IPS-18c (cell line): ENCODE results near the gene AGFG2.
"Not testable (repeated sequence)": the region's sequence is repeated elsewhere in the genome, so short reads cannot be mapped to it uniquely, and the experiment has no call there.

ENCODE experiments used
- H3K4me3 ChIP-seq: 2 replicates; pipeline ENCODE4 v1.7.0; 2013; ENCODE audit warnings: low read depth, mild to moderate bottlenecking, low read length, moderate library complexity; ENCODE audit not compliant: insufficient read depth
- H3K9me3 ChIP-seq: one replicate; pipeline ENCODE4 v1.6.1; 2013; ENCODE audit warnings: mild to moderate bottlenecking, low read length, moderate library complexity; ENCODE audit not compliant: control insufficient read depth, insufficient read depth

Gene AGFG2

GRCh38 chr7:100516135-100516812 lies 22.7 kb upstream of the AGFG2 start:
- H3K9me3 ChIP-seq = no peaks in the 10 kb centered on the region
- H3K4me3 ChIP-seq = no peak overlapping the region

DNA sequence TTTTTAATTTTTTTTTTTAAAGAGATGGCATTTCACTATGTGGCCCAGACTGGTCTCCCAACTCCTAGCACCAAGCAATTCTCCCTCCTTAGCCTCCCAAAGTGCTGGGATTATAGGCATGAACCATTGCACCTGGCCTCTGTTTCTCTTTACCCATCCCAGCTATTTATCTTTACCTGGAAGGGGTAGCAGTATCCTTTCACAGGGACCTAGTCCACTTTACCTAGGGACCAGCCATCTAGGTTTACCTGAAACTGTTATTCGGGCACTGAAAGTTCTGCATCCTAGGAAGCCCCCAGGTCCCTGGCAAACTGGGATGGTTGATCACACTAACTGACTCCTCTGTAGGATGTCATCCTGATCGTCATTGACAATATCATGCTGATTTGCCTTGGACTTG lies 21.7 kb upstream of the AGFG2 start:
- no peaks in the 10 kb centered on the region for H3K9me3 ChIP-seq
- no peak overlapping the region for H3K4me3 ChIP-seq

DNA sequence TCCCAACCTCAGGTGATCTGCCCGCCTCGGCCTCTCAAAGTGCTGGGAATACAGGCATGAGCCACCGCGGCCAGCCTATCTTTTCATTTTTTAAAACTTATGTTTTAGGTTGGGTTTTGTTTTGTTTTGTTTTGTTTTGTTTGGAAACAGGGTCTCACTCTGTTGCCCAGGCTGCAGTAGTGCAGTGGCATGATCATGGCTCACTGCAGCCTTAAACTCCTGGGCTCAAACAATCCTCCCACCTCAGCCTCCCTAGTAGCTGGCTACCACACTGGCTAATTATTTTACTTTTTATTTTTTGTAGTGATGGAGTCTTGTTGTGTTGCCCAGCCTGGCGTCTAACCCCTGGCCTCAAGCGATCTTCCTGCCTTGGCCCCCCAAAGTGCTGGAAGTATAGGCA lies 19.4 kb upstream of the AGFG2 start:
- Histone ChIP-seq H3K9me3 (no peaks in the 10 kb centered on the region), H3K4me3 (no peak overlapping the region)

DNA sequence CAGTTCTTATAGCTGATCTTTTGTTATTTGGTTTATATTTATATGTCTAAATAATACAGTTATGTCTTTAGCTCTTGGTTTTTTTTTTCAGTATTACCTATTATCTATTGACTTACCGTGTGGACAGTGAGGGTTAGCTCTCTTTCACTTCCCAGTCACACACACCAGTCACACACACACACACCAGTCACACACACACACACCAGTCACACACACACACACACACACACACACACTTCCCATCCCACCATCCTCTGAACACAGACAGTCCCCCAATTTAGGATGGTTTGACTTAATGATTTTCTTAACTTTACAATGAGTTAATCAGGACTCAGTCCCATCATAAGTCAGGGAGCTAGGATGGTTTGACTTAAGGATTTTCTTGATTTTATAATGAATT lies 18.9 kb upstream of the AGFG2 start:
- no peaks in the 10 kb centered on the region for H3K9me3 ChIP-seq
- no peak overlapping the region for H3K4me3 ChIP-seq

DNA sequence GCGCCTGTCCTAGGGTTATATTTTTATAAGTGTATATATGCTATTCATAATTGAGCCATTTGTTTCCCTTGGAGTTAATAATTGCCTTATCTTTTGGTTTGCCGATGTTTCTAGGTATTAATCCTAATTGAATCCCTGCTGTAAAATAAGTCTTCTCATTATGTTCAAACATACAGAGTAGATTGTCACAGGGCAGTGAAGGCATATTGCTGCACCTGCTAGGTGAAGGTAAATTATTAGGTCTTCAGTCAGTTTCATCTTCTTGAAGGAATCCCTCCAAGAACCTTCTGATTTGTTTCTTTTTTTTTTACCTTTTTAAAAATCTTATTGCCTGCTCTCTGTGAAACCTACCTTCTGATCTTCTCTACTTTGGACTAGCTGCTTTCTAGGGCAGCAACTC lies 17.9 kb upstream of the AGFG2 start:
- Histone ChIP-seq H3K9me3 (no peaks in the 10 kb centered on the region), H3K4me3 (no peak overlapping the region)

GRCh38 chr7:100521909-100522593 lies 17.0 kb upstream of the AGFG2 start:
- not testable (repeated sequence) for H3K4me3 ChIP-seq, H3K9me3 ChIP-seq

DNA sequence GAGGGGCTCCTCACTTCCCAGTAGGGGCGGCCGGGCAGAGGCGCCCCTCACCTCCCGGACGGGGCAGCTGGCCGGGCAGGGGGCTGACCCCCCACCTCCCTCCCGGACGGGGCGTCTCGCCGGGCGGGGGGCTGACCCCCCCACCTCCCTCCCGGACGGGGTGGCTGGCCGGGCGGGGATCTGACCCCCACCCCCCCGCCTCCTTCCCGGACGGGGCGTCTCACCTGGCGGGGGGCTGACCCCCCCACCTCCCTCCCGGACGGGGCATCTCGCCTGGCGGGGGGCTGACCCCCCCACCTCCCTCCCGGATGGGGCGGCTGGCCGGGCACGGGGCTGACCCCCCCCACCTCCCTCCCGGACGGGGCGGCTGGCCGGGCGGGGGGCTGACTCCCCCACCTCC lies 15.8 kb upstream of the AGFG2 start:
- H3K4me3 ChIP-seq, H3K9me3 ChIP-seq: not testable (repeated sequence)

GRCh38 chr7:100528108-100528866 lies 10.7 kb upstream of the AGFG2 start:
- not testable (repeated sequence) for H3K4me3 ChIP-seq, H3K9me3 ChIP-seq

DNA sequence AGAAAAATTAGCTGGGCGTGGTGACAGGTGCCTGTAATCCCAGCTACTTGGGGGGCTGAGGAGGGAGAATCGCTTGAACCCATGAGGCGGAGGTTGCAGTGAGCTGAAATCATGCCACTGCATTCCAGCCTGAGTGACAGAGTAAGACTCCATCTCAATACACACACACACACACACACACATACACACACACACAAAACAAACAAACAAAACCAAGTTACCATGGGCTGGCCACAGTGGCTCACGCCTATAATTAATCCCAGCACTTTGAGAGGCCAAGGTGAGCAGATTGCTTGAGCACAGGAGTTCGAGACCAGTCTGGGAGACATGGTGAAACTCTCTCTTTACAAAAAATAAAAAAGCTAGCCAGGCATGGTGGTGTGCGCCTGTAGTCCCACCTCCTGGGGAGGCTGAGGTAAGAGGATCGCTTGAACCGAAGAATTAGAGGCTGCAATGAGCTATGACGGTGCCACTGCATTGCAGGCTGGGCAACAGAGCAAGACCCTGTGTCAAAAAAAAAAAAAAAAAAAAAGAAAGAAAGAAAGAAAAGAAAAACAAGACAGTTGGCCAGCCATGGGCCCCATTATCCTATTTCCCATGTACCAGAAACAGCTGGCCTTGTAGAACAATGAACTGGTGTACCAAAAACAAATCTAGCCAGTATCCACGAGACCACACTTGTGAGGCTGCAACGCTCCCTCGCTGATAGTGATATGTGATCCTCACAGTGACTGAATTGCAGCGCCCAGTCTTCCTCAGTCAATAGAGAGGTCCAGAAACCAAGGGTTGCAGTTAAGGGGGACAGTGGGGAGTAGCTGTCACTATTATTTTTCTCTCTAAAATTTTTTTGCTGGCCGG lies 6.6 kb upstream of the AGFG2 start:
- Histone ChIP-seq H3K9me3 (no peaks in the 10 kb centered on the region), H3K4me3 (no peak overlapping the region)

- H3K4me3 ChIP-seq, H3K9me3 ChIP-seq: not testable (repeated sequence)
These were observed 3.0 kb upstream of the AGFG2 start for GRCh38 chr7:100535982-100536381.

DNA sequence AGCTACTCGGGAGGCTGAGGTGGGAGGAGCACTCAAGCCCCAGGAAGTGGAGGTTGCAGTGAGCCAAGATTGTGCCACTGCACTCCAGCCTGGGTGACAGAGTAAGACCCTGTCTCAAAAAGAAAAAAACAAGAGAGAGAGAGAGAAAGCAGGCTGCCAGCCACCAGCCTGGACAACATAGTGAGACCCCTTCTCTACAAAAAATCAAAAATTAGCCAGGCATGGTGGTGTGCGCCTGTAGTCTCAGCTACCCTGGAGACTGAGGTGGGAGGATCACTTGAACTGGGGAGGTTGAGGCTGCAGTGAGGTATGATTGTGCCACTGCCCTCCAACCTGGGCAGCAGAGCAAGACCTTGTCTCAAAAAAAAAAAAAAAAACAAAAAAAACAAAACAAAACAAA lies 2.3 kb upstream of the AGFG2 start:
- H3K9me3 ChIP-seq, H3K4me3 ChIP-seq: not testable (repeated sequence)

GRCh38 chr7:100538348-100538653 lies 702 bp upstream of the AGFG2 start:
- Histone ChIP-seq H3K4me3 (peak overlapping the region; percentile 61), H3K9me3 (no peaks in the 10 kb centered on the region)

DNA sequence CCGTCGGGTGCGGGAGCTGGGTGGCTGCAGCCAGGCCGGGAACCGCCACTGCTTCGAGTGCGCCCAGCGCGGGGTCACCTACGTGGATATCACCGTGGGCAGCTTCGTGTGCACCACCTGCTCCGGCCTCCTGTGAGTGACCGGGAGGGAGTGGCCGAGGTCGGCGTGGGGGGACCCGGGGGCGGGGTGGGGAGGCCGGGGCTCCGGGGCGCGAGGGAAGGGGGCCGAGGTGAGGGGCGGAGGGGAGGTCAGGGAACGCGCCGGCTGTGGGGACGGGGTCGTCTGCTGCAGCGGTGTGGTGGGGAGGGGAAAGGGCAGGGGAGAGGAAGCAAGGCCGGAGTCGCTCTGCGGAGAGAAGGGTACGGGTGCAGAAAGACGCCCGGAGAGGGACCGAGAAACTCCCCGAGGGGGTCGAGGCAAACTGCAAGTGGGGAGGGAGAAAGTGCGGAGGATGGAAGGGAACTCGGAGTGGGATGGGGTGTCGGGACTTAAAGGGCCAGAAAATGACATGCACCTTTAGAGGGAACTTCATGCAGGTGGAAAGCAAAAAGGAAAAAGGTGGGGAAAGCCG lies 518 bp downstream of the AGFG2 start:
- Histone ChIP-seq H3K4me3 (peak overlapping the region; percentile 74), H3K9me3 (no peaks in the 10 kb centered on the region)

DNA sequence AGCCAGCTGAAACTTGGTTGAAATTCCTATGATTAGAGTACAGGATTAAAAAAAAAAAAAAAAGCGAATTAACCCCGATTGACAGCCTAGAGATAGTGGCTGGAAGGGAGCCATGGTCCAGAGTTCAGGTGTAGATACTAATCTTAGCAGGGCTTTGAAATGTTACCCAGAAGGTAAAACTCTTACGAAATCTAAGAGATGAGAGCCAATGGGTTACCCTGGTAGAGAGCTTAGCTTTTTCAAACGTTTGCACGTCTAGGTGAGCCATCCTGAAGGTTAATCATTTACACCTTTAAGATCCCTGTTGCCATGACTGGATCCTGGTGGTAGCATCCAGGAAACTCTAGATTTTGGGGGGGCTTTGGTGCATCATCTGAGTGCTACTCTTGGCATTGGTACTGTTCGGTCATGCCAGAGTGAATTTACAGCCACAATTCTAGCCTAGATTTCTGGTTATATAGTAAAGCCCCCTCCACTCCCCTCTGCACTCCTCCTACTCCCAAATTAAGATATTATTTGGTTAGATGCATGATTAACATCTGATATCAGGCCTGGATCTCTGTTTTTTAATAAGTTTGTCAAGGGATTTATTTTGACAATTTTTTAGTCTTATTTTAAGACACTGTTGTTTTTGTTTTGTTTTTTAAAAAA lies 1.2 kb downstream of the AGFG2 start:
- Histone ChIP-seq H3K9me3 (no peaks in the 10 kb centered on the region), H3K4me3 (peak overlapping the region; percentile 74)

- H3K9me3 ChIP-seq, H3K4me3 ChIP-seq: not testable (repeated sequence)
These were observed 2.3 kb downstream of the AGFG2 start for GRCh38 chr7:100541309-100541708.

DNA sequence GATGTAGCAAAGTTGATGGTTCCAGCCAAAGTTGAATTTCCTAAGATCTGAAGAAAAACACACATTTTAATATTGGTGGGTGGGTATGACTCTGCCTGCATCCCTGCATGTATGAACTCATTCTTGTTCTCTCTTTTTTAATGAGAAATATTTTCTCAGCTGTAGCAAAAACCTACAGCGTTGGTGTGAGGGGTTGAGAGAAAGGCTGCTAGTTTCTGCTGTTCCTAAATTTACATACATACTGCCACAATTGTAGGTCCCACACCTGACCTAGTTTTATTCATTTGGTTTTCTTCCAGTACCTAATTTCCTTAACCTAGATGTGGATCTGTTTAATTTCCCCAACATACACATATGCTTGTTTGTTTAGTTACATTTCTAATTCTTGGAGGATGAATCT lies 4.6 kb downstream of the AGFG2 start:
- Histone ChIP-seq H3K4me3 (no peak overlapping the region), H3K9me3 (no peaks in the 10 kb centered on the region)

DNA sequence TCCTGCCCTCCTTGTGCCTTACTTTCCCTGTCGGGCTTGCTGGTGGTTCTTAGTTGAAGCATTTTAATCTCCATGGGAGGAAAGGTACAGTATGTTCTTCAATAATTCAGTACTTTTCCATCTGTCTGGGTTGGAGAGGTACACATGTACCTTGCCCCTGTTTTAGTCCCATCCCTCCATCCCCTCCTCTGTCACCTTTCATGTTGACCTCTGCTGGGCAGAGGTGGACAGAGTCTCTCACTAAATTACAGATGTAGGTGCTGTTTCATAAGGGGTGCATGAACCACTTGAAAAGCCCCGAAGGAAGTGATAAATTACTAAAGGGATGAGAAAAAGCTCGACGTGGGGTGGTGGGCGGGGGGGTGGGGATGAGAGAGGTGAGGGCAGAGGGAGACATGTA lies 5.4 kb downstream of the AGFG2 start:
- 0 out of 2 replicates have a peak overlapping the region, but pooled peaks have one; percentile 2 for H3K4me3 ChIP-seq
- no peaks in the 10 kb centered on the region for H3K9me3 ChIP-seq
